ENCODE data around the gene NCS1. TPM values are rescaled to one million over a fixed set of nuclear protein-coding genes. Genes with fewer than 3 reads are reported as not detected.

NCS1 gene
- total RNA-seq, 1 donor from 2014 or later: 44.8 TPM

GRCh38 chr9:130264414-130265350 is 92.5 kb downstream of the NCS1 start:
- H3K27ac Mint-ChIP-seq: no peak overlapping the region

DNA sequence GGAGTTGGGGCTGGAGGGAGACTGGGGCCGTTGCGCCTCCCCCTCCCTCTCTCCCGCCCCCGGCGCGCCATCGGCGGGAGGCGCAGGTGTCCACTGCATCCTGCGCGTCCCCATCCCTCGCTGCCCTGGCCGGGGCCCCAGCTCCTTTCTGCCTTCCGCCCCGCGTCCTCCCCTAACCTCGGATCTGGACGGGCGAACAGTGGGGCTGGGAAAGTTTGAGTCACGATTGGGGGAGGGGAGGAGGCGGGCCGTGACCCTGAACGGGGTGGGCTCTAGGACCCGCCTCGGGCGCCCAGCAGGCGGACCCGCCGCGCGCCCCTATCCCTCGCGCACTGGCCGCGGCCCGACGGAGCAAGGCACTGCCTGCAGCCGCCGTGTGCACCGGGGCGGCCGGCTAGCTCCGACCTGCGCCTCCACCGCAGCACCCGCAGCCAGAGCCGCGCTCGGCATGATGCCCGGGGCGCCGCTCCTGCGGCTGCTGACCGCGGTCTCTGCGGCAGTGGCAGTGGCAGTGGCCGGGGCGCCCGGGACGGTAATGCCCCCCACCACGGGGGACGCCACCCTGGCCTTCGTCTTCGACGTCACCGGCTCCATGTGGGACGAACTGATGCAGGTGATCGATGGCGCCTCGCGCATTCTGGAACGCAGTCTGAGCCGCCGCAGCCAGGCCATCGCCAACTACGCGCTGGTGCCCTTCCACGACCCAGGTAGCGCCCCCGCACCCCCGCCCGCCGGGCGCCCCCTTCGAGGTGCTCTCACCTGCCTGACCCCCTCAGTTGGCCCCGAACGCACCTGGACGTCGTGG is 93.4 kb downstream of the NCS1 start, which contains the start of gene HMCN2:
HMCN2 (plus strand) TSS at position 330 of the 805 bp plus-strand sequence; CDS start at position 449, 119 bp downstream.
- Mint-ChIP-seq H3K27ac (no peak within 1 kb of the TSS), H3K36me3 (no peaks in the 10 kb centered on the region), H3K9me3 (no peaks in the 10 kb centered on the region), H3K4me3 (peak within 1 kb of the TSS; percentile 71), H3K4me1 (peaks cover 19% of the 10 kb centered on the region), H3K27me3 (ENCODE audit: low read depth) (peaks cover 74% of the 10 kb centered on the region)
- no peak for TF ChIP-seq CTCF (IDR thresholded peaks at IDR 0.05; ENCODE audit: unreplicated experiment)
- DNase-seq (ENCODE audit: low spot score in 2 of 2, unreplicated experiment in 2 of 2): no peak

More at GRCh38 chr9:130264414-130265350, 92.5 kb downstream of the NCS1 start:
- Mint-ChIP-seq H3K36me3 (no peaks in the 10 kb centered on the region), H3K27me3 (ENCODE audit: low read depth) (peaks cover 77% of the 10 kb centered on the region), H3K9me3 (no peaks in the 10 kb centered on the region), H3K4me1 (peaks cover 19% of the 10 kb centered on the region), H3K4me3 (peak overlapping the region; percentile 46)
- TF ChIP-seq CTCF (IDR thresholded peaks at IDR 0.05; ENCODE audit: unreplicated experiment): no peak
- no peak for DNase-seq (ENCODE audit: low spot score in 2 of 2, unreplicated experiment in 2 of 2)

DNA sequence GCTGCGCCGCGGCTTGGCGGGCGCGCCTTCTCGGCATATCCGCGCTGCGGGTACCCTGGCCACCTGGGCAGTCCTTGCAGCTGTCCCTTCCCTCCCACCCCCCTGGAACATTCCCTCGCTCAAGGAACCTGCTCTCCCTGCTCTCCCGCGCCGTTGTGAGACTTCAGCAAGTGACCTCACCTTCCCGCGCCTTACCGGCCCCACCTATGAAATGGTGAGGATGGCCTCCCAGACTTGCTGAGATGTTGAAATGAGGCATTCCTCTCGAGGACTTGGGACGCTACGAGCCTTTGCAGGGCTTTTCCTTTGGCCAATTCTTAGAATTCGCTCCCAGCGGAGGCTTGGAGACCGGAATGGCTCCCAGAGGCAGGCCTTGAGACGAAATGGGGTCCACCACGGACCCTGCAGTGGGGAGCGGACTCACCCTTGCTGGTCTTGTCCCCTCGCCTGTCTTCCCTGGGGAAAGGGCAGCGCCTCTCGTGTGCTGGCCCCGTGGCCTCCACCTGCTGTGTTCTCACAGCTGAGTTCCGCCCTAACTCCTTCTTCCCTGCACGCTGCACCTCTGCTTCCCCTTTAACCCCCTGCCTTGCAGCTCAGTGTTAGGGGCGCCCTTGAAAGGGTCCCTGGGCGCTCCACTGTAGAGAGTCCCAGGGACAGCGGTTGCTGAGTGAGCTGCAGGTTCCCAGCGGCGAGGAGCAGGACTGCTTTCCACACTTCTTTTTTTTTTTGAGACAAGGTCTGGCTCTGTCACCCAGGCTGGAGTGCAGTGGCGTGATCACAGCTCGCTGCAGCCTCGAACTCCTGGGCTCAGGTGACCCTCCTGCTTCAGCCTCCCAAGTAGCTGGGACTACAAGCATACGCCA is 94.3 kb downstream of the NCS1 start:
- Mint-ChIP-seq H3K9me3 (no peaks in the 10 kb centered on the region), H3K36me3 (no peaks in the 10 kb centered on the region), H3K4me3 (peak overlapping the region; percentile 71), H3K27ac (no peak overlapping the region), H3K27me3 (ENCODE audit: low read depth) (peaks cover 71% of the 10 kb centered on the region), H3K4me1 (peaks cover 19% of the 10 kb centered on the region)
- TF ChIP-seq CTCF (IDR thresholded peaks at IDR 0.05; ENCODE audit: unreplicated experiment): no peak
- no peak for DNase-seq (ENCODE audit: low spot score in 2 of 2, unreplicated experiment in 2 of 2)

DNA sequence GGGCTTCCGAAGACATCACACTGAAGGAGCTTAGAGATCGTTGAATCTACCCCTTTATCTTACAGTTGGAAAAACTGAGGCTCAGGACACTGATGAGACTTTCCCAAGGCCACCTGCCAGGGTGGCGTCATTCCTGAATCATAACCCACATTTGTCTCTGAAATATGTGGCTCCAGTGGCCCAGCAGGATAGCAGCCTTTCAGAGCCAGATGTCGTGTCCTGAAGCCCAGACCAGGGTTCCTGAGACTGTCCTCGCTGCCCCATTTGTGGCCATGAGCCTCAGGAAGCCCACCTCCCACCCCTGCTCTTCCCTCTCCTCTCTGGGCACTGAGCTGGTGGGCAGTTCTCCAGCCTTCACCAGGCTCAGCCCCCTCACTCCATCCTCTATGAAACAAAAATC is 95.7 kb downstream of the NCS1 start:
- no peaks in the 10 kb centered on the region for H3K36me3 Mint-ChIP-seq
- H3K9me3 Mint-ChIP-seq: no peaks in the 10 kb centered on the region
- H3K4me1 Mint-ChIP-seq: peaks cover 19% of the 10 kb centered on the region
- no peak for DNase-seq (ENCODE audit: low spot score in 2 of 2, unreplicated experiment in 2 of 2)
- H3K27me3 Mint-ChIP-seq (ENCODE audit: low read depth): peaks cover 57% of the 10 kb centered on the region
- H3K27ac Mint-ChIP-seq: no peak overlapping the region
- H3K4me3 Mint-ChIP-seq: no peak overlapping the region
- no peak for TF ChIP-seq CTCF (IDR thresholded peaks at IDR 0.05; ENCODE audit: unreplicated experiment)

All from mesothelial cell of epicardium (in vitro differentiated cells).